HEK293T (cell line): ENCODE results near the gene GNGT2.

Experiments used
- BHLHE40 ChIP-seq: fragments of 450-650 bp; IDR thresholded peaks from 2 replicates; pipeline ENCODE4 v1.6.1; 2016; ENCODE audit warnings: mild to moderate bottlenecking, moderate library complexity, borderline replicate concordance
- FOXA1 ChIP-seq: fragments of 450-650 bp; IDR thresholded peaks from 2 replicates; pipeline ENCODE4 v1.6.1; 2016; ENCODE audit warnings: mild to moderate bottlenecking
- FOXM1 ChIP-seq: fragments of 450-650 bp; IDR thresholded peaks from 2 replicates; pipeline ENCODE4 v1.6.1; 2017; ENCODE audit warnings: mild to moderate bottlenecking, borderline replicate concordance
- LEF1 ChIP-seq: fragments of 450-650 bp; IDR thresholded peaks from 2 replicates; pipeline ENCODE4 v1.6.1; 2017; ENCODE audit warnings: mild to moderate bottlenecking, borderline replicate concordance
- SP1 ChIP-seq: fragments of 450-650 bp; IDR thresholded peaks from 2 replicates; pipeline ENCODE4 v1.6.1; 2017
- SUZ12 ChIP-seq: fragments of 450-650 bp; IDR thresholded peaks from 2 replicates; pipeline ENCODE4 v1.6.1; 2016; ENCODE audit warnings: mild to moderate bottlenecking
- ZNF384 ChIP-seq: fragments of 450-650 bp; IDR thresholded peaks from 2 replicates; pipeline ENCODE4 v1.6.1; 2016

- no peak for TF ChIP-seq SP1
- TF ChIP-seq FOXA1 = no peak
- TF ChIP-seq FOXM1 = no peak
- no peak for TF ChIP-seq ZNF384
- no peak for TF ChIP-seq BHLHE40
- TF ChIP-seq LEF1 = no peak
- no peak for TF ChIP-seq SUZ12
Measured at GRCh38 chr17:49217651-49218413, 7.5 kb upstream of the GNGT2 start.
